Type B pancreatic cell (in vitro differentiated cells): Measurements from ENCODE around the gene FADS3. TPM values are rescaled to one million over a fixed set of nuclear protein-coding genes. Genes with fewer than 3 reads are reported as not detected.

Experiments
- DNase-seq: peaks from one replicate; pipeline ENCODE4 v3.0.0; 2021; ENCODE audit warnings: mixed read lengths; ENCODE audit not compliant: unreplicated experiment; ENCODE audit errors: extremely low spot score
- H3K27ac Mint-ChIP-seq: 2 replicates; pipeline ENCODE4 v1.8.0; 2021; ENCODE audit warnings: mild to moderate bottlenecking, mixed read lengths
- H3K27me3 Mint-ChIP-seq: 2 replicates; pipeline ENCODE4 v1.8.0; 2021; ENCODE audit warnings: mixed read lengths
- H3K36me3 Mint-ChIP-seq: 2 replicates; pipeline ENCODE4 v1.8.0; 2021; ENCODE audit warnings: mixed read lengths
- H3K4me1 Mint-ChIP-seq: one replicate; pipeline ENCODE4 v1.8.0; 2021; ENCODE audit warnings: mixed read lengths; ENCODE audit not compliant: unreplicated experiment
- H3K4me3 Mint-ChIP-seq: 2 replicates; pipeline ENCODE4 v1.8.0; 2021; ENCODE audit warnings: mild to moderate bottlenecking, mixed read lengths
- H3K9me3 Mint-ChIP-seq: 2 replicates; pipeline ENCODE4 v1.8.0; 2021; ENCODE audit warnings: mixed read lengths
- total RNA-seq: library from RNA; stranded (reverse); gene quantifications from 2 replicates; pipeline ENCODE4 v1.2.1, GENCODE V29; 2021; ENCODE audit warnings: low replicate concordance
- TF ChIP-seq, protein P1 (sequence below): fragments of 200-600 bp; sonication (generic); conservative IDR thresholded peaks from 2 replicates; pipeline ENCODE4 v1.5.0; 2021; ENCODE audit warnings: antibody characterized with exemption, mild to moderate bottlenecking

The FADS3 gene
- total RNA-seq, 1 donor from 2014 or later = 10.0 TPM

DNA sequence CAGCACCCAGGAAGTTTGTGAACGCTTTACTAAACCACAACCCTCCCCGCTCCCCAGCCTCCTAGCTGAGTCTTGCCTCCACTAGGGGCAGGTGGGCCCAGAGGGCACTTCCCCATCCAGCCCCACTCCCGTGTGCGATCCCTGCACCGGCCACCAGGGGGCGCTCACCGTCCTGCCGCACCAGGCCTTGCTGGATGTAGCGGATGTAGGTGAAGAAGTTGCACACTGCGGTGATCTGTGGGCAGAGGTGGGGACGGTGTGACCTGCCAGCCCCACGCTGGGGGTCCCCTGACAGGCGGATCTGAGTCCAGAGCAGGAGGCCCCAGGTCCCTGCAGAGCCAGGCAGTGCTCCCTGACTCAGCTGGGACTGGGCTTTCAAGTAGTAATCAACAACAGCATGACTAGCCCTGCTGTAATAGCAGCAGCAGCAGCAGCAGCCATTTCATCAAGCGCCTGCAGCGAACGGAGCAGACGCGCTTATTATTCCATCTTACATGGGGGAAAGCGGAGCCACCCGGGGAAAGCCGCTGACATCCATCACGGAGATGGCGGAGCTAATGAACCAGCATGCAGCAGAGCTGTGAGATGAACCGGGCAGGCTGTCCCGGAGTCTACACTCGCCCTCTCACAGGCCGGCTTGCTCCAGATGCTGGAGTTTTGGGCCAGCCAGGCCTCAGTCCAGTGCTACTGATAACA lies 7.9 kb upstream of the FADS3 start:
- Mint-ChIP-seq H3K4me1 (peaks cover 15% of the 10 kb centered on the region), H3K36me3 (no peaks in the 10 kb centered on the region), H3K27ac (peak overlapping the region; percentile 77), H3K9me3 (no peaks in the 10 kb centered on the region), H3K27me3 (no peaks in the 10 kb centered on the region), H3K4me3 (peak overlapping the region; percentile 48)
- peak; percentile 95 for DNase-seq
- TF ChIP-seq, protein P1, sequence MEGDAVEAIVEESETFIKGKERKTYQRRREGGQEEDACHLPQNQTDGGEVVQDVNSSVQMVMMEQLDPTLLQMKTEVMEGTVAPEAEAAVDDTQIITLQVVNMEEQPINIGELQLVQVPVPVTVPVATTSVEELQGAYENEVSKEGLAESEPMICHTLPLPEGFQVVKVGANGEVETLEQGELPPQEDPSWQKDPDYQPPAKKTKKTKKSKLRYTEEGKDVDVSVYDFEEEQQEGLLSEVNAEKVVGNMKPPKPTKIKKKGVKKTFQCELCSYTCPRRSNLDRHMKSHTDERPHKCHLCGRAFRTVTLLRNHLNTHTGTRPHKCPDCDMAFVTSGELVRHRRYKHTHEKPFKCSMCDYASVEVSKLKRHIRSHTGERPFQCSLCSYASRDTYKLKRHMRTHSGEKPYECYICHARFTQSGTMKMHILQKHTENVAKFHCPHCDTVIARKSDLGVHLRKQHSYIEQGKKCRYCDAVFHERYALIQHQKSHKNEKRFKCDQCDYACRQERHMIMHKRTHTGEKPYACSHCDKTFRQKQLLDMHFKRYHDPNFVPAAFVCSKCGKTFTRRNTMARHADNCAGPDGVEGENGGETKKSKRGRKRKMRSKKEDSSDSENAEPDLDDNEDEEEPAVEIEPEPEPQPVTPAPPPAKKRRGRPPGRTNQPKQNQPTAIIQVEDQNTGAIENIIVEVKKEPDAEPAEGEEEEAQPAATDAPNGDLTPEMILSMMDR = peak; percentile 100

DNA sequence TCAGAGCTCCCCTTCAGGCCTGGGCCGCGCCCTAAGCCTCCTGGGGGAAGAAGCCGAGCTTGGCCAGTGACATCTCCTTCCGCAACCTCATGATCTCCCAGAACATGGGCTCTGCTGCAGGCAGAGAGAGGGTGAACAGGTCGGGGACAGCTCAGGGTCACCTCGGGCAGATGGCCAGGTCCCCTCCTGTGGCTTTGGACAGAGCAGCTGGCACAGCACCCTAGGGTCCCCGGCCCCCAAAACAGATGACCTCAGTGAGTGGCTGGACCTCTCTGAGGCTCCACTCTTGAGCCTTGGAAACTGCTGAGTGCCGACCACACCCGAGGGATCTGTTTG lies 6.9 kb upstream of the FADS3 start:
- no peaks in the 10 kb centered on the region for H3K36me3 Mint-ChIP-seq
- no peaks in the 10 kb centered on the region for H3K9me3 Mint-ChIP-seq
- H3K27ac Mint-ChIP-seq = no peak overlapping the region
- H3K4me1 Mint-ChIP-seq = peaks cover 14% of the 10 kb centered on the region
- no peak overlapping the region for H3K4me3 Mint-ChIP-seq
- no peaks in the 10 kb centered on the region for H3K27me3 Mint-ChIP-seq
- TF ChIP-seq, protein P1 = no peak
- DNase-seq = no peak

DNA sequence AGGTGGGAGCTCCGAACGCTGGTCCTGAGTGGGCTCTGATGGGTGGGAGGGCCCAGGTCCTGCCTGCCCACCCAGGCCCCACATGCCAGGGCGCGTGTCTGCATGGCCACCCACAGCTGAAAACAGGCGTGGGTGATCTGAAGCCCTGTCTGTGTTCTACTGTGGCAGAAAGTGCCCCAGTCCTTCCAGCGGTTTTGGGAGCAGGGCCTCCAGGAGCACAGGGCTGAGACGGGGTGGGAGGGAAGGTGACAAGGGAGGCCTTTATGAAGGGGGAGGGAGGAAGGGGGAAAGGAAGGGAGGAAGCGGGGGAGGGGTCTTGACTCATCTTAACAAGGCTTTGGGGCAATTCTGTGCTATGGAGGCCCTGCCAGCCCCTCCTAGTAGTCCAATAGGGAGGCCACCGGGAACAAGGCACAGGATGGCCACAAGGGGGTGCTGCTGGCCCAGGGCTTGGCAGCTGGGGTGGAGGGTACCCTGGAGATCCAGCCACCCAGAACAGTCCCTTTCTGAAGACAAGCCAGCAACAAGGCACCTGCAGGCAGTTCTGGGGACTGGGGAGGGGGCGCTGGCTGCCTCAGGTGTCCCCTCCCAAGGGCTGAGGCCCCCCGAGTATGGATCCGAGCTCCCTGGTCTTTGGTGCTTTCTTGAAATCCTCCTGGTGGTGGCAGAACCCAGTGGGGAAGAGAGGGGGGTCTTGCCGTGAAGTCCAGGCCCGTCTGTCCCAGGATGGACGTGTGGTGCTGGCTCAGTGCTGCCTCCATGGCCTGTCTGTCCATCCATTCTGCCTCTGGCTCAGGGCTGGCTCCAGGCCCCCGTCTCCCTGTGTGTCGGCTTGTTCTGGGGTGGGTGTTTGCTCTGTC lies 6.3 kb upstream of the FADS3 start:
- no peak overlapping the region for H3K4me3 Mint-ChIP-seq
- H3K27me3 Mint-ChIP-seq = no peaks in the 10 kb centered on the region
- TF ChIP-seq, protein P1 = peak; percentile 90
- no peaks in the 10 kb centered on the region for H3K9me3 Mint-ChIP-seq
- peak; percentile 86 for DNase-seq
- H3K36me3 Mint-ChIP-seq = no peaks in the 10 kb centered on the region
- H3K4me1 Mint-ChIP-seq = peaks cover 9% of the 10 kb centered on the region
- H3K27ac Mint-ChIP-seq = no peak overlapping the region

DNA sequence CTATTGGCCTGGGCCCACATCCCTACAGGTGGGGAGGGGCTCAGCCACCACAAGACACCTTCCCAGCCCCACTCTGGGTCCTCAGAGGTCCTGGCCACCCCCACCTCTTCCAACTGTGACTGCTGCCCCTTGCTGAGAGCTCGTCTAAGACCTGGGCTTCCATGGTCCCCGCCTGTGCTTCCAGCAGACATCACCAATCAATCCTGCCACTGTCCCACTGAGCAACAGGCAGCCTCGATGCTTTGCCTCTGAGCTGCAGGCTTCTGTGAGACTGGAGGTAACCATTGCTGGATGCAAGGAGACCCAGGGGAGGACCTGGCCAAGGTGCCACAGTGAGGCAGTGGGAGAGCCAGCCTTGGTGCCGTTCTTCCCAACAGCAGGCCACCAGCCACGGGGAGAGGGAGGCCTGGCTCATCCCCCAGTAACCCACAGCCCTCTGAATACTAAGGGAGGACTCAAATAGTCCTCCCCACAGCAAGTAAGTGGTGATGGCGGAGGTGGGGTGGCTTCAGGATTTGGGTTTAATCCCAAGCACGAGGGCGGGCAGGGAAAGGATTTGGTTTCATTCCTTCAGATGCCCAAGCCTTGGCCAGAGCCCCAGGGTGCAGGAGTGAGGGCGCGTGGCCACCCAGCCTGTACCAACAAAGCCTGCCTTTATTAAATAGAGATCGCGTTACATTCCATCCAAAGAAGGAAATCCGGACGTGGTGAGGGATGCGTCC lies 5.5 kb upstream of the FADS3 start:
- no peaks in the 10 kb centered on the region for H3K36me3 Mint-ChIP-seq
- TF ChIP-seq, protein P1 = no peak
- no peaks in the 10 kb centered on the region for H3K9me3 Mint-ChIP-seq
- H3K27ac Mint-ChIP-seq = no peak overlapping the region
- no peak for DNase-seq
- no peak overlapping the region for H3K4me3 Mint-ChIP-seq
- peaks cover 9% of the 10 kb centered on the region for H3K4me1 Mint-ChIP-seq
- no peaks in the 10 kb centered on the region for H3K27me3 Mint-ChIP-seq

DNA sequence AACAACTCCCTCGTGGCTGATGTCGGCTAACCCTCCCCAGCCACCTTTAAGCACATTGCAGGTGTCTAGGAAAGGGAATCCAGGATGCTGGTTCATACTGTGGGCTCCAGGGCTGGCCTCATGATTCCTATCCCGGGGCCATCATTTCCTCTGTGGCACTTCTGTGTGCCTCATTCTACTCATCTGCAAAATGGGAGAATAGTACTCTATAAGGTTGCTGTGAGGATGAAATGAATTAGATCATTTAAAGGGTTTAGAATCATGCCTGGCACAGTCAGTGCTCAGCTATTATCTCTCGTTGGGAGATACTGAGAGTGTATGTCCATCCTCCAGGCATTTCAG lies 4.3 kb upstream of the FADS3 start:
- no peak for DNase-seq
- Mint-ChIP-seq H3K9me3 (no peaks in the 10 kb centered on the region), H3K27me3 (no peaks in the 10 kb centered on the region), H3K27ac (no peak overlapping the region), H3K4me1 (peaks cover 9% of the 10 kb centered on the region), H3K4me3 (no peak overlapping the region), H3K36me3 (no peaks in the 10 kb centered on the region)
- TF ChIP-seq, protein P1 = no peak
